ENCODE measurements around the gene EEF2K. TPM values are rescaled to one million over a fixed set of nuclear protein-coding genes. Genes with fewer than 3 reads are reported as not detected.

Gene EEF2K
- total RNA-seq, 1 experiment from 2014 or later: 31.0 TPM

DNA sequence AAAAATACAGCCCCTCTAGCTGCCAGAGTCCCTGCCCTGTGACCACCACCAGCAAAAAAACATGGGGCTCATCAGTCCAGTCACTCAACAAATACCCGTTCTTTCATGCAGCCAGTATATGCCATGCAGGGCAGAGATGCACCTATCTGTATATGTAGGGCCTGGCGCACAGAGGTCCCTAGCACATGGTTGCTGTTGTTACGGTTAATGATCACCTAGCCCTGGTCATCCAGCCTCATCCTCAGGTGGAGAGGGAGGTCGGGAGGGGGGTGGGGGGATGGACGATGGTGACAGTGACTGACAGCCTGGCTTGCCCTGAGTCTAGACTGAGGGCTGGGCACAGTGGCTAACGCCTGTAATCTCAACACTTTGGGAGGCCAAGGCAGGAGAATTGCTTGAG is 42.3 kb upstream of the EEF2K start:
- H2AFZ ChIP-seq (ENCODE audit: low read depth, low read length, poor library complexity, severe bottlenecking): no peak overlapping the region
- no peak overlapping the region for H3K27ac ChIP-seq (ENCODE audit: low read depth, low read length)
- no peak overlapping the region for H3K9ac ChIP-seq (ENCODE audit: low read length)
- TF ChIP-seq RAD21 (IDR thresholded peaks at IDR 0.05; ENCODE audit: low read depth): no peak
- no TSS peak for BruUV-seq (replicated peaks)
- peaks cover 0 to 10% of the 10 kb centered on the region in 2 experiments; a peak in 2 of 4 replicates for H3K4me1 ChIP-seq (ENCODE audit: control insufficient read depth in 1 of 2, insufficient read depth in 2 of 2, low read length in 2 of 2)
- ChIA-PET RAD21 (ENCODE audit: low non-redundant PET in 1 of 2, low total read pairs in 2 of 2, uncharacterized antibody in 2 of 2, unreplicated experiment in 2 of 2) (no interaction called here), CTCF (no interaction called here), POLR2A (no interaction called here)
- ATAC-seq: no peak
- H3K9me3 ChIP-seq (ENCODE audit: control insufficient read depth in 1 of 2, insufficient read depth in 1 of 2, low read depth in 1 of 2, low read length in 2 of 2): no peaks in the 10 kb centered on the region; a peak in 1 of 4 replicates
- no peaks in the 10 kb centered on the region for H3K9me2 ChIP-seq (ENCODE audit: insufficient read depth)
- no peaks in the 10 kb centered on the region for H3K27me3 ChIP-seq (ENCODE audit: insufficient read depth, low read length)
- H3K4me3 ChIP-seq (replicated peaks in 1 of 2; ENCODE audit: low read depth in 1 of 2, low read length in 2 of 2): no peak overlapping the region
- no peaks in the 10 kb centered on the region for H3K79me2 ChIP-seq (ENCODE audit: insufficient read depth, low read length)
- intact Hi-C loops (cut with micrococcal nuclease): no loop called here
- no peaks in the 10 kb centered on the region for H4K20me1 ChIP-seq (ENCODE audit: insufficient read depth)
- no peak for DNase-seq (ENCODE audit: low read depth, low spot score)
- no peaks in the 10 kb centered on the region for H3K36me3 ChIP-seq (ENCODE audit: control insufficient read depth in 1 of 2, insufficient read depth in 2 of 2, low read length in 2 of 2)
- H3K4me2 ChIP-seq (ENCODE audit: low read length): no peak overlapping the region

DNA sequence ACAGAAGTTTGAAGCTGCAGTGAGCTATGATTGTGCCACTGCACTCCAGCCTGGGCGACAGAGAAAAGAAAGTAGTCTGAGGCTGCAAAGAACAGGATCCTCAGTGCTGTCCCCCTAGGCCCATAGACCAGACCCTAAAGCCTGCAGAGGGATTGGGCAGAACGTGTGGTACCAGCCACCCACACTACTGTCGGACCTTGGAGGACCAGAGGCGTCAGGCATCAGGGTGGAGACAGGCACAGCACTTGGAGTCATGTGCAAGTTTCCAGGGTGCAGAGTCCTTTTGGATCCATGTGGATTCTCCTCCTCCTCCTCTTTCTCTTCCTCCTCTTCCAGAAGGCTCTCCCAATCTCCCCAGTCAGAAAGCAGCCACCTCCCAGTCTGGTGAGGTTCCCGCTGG is 41.6 kb upstream of the EEF2K start:
- BruUV-seq (replicated peaks): no TSS peak
- no peak for TF ChIP-seq CBX3 (IDR thresholded peaks at IDR 0.05; ENCODE audit: low read depth)
- TF ChIP-seq, protein P1, sequence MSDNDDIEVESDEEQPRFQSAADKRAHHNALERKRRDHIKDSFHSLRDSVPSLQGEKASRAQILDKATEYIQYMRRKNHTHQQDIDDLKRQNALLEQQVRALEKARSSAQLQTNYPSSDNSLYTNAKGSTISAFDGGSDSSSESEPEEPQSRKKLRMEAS (IDR thresholded peaks at IDR 0.05): no peak
- no peak for TF ChIP-seq TCF7L2 (IDR thresholded peaks at IDR 0.05; ENCODE audit: borderline replicate concordance, extremely low read depth, insufficient read depth, insufficient read length)
- TF ChIP-seq, protein P2, sequence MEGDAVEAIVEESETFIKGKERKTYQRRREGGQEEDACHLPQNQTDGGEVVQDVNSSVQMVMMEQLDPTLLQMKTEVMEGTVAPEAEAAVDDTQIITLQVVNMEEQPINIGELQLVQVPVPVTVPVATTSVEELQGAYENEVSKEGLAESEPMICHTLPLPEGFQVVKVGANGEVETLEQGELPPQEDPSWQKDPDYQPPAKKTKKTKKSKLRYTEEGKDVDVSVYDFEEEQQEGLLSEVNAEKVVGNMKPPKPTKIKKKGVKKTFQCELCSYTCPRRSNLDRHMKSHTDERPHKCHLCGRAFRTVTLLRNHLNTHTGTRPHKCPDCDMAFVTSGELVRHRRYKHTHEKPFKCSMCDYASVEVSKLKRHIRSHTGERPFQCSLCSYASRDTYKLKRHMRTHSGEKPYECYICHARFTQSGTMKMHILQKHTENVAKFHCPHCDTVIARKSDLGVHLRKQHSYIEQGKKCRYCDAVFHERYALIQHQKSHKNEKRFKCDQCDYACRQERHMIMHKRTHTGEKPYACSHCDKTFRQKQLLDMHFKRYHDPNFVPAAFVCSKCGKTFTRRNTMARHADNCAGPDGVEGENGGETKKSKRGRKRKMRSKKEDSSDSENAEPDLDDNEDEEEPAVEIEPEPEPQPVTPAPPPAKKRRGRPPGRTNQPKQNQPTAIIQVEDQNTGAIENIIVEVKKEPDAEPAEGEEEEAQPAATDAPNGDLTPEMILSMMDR (IDR thresholded peaks at IDR 0.05 in 2 of 3, conservative IDR thresholded peaks at IDR 0.05 in 1 of 3; ENCODE audit: borderline replicate concordance in 1 of 3, insufficient read depth in 1 of 3, low read depth in 2 of 3, low read length in 2 of 3): no peak
- TF ChIP-seq RAD21 (IDR thresholded peaks at IDR 0.05; ENCODE audit: low read depth): no peak
- TF ChIP-seq, protein P3, sequence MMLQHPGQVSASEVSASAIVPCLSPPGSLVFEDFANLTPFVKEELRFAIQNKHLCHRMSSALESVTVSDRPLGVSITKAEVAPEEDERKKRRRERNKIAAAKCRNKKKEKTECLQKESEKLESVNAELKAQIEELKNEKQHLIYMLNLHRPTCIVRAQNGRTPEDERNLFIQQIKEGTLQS (IDR thresholded peaks at IDR 0.05): no peak
- TF ChIP-seq SRF (IDR thresholded peaks at IDR 0.05; ENCODE audit: low read depth): no peak
- TF ChIP-seq FOSL1 (IDR thresholded peaks at IDR 0.05; ENCODE audit: low read depth): no peak
- no peak for TF ChIP-seq EZH2phosphoT487 (IDR thresholded peaks at IDR 0.05; ENCODE audit: borderline replicate concordance)
- no peak for TF ChIP-seq JUND (IDR thresholded peaks at IDR 0.05)
- TF ChIP-seq CEBPB (IDR thresholded peaks at IDR 0.05; ENCODE audit: low read depth): no peak
- TF ChIP-seq ELF1 (IDR thresholded peaks at IDR 0.05; ENCODE audit: borderline replicate concordance, low read depth): no peak
- no peak for TF ChIP-seq POLR2AphosphoS5 (IDR thresholded peaks at IDR 0.05; ENCODE audit: low read depth, low read length)
- no peak for TF ChIP-seq SIN3A (IDR thresholded peaks at IDR 0.05; ENCODE audit: low read depth)
- no peak for TF ChIP-seq ZFX (IDR thresholded peaks at IDR 0.05)
- TF ChIP-seq SP1 (IDR thresholded peaks at IDR 0.05; ENCODE audit: low read depth): no peak
- TF ChIP-seq, protein P4, sequence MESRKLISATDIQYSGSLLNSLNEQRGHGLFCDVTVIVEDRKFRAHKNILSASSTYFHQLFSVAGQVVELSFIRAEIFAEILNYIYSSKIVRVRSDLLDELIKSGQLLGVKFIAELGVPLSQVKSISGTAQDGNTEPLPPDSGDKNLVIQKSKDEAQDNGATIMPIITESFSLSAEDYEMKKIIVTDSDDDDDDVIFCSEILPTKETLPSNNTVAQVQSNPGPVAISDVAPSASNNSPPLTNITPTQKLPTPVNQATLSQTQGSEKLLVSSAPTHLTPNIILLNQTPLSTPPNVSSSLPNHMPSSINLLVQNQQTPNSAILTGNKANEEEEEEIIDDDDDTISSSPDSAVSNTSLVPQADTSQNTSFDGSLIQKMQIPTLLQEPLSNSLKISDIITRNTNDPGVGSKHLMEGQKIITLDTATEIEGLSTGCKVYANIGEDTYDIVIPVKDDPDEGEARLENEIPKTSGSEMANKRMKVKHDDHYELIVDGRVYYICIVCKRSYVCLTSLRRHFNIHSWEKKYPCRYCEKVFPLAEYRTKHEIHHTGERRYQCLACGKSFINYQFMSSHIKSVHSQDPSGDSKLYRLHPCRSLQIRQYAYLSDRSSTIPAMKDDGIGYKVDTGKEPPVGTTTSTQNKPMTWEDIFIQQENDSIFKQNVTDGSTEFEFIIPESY (IDR thresholded peaks at IDR 0.05; ENCODE audit: extremely low read depth, insufficient replicate concordance, low read length): no peak
- TF ChIP-seq POLR2A (IDR thresholded peaks at IDR 0.05; ENCODE audit: borderline replicate concordance, extremely low read depth, insufficient read depth, insufficient read length): no peak

More for the DNA sequence above, 41.6 kb upstream of the EEF2K start:
- no peaks in the 10 kb centered on the region for H4K20me1 ChIP-seq (ENCODE audit: insufficient read depth)
- no peak overlapping the region for H3K4me2 ChIP-seq (ENCODE audit: low read length)
- no peak overlapping the region for H2AFZ ChIP-seq (ENCODE audit: low read depth, low read length, poor library complexity, severe bottlenecking)
- ATAC-seq (no peak), DNase-seq (ENCODE audit: low read depth, low spot score) (no peak)
- no peaks in the 10 kb centered on the region for H3K79me2 ChIP-seq (ENCODE audit: insufficient read depth, low read length)
- intact Hi-C loops (cut with micrococcal nuclease): no loop called here
- H3K9me2 ChIP-seq (ENCODE audit: insufficient read depth): no peaks in the 10 kb centered on the region
- CTCF ChIA-PET: no interaction called here
- POLR2A ChIA-PET: no interaction called here
- H3K36me3 ChIP-seq (ENCODE audit: control insufficient read depth in 1 of 2, insufficient read depth in 2 of 2, low read length in 2 of 2): no peaks in the 10 kb centered on the region
- H3K4me1 ChIP-seq (ENCODE audit: control insufficient read depth in 1 of 2, insufficient read depth in 2 of 2, low read length in 2 of 2): peaks cover 0 to 10% of the 10 kb centered on the region in 2 experiments; a peak in 2 of 4 replicates
- no peak overlapping the region for H3K27ac ChIP-seq (ENCODE audit: low read depth, low read length)
- H3K9me3 ChIP-seq (ENCODE audit: control insufficient read depth in 1 of 2, insufficient read depth in 1 of 2, low read depth in 1 of 2, low read length in 2 of 2): no peaks in the 10 kb centered on the region; a peak in 1 of 4 replicates
- no peak overlapping the region for H3K4me3 ChIP-seq (replicated peaks in 1 of 2; ENCODE audit: low read depth in 1 of 2, low read length in 2 of 2)
- H3K27me3 ChIP-seq (ENCODE audit: insufficient read depth, low read length): no peaks in the 10 kb centered on the region
- RAD21 ChIA-PET (ENCODE audit: low non-redundant PET in 1 of 2, low total read pairs in 2 of 2, uncharacterized antibody in 2 of 2, unreplicated experiment in 2 of 2): no interaction called here
- no peak overlapping the region for H3K9ac ChIP-seq (ENCODE audit: low read length)
